Gastroesophageal sphincter (tissue), 3 donors: ENCODE data around the gene CHRDL1.

ENCODE experiments used
- CTCF ChIP-seq, 4 experiments: fragments of 200-600 bp in 2 of 4; fragments of 450-650 bp in 2 of 4; sonication (generic) in 1 of 4; IDR thresholded peaks; one replicate each; pipeline ENCODE4 v1.5.1; 2017 to 2019; ENCODE audit warnings: antibody characterized with exemption in 4 of 4, mild to moderate bottlenecking in 2 of 4, moderate library complexity in 2 of 4
- POLR2AphosphoS5 ChIP-seq: sonication (generic); formaldehyde crosslinking; IDR thresholded peaks from one replicate; pipeline ENCODE4 v1.6.1; 2017; ENCODE audit warnings: antibody characterized with exemption

GRCh38 chrX:110759785-110760184 lies 35.8 kb downstream of the CHRDL1 start:
- TF ChIP-seq CTCF (IDR thresholded peaks at IDR 0.05) (no peak), POLR2AphosphoS5 (no peak)
